ENCODE measurements around the gene PRF1.
"Not testable (repeated sequence)": the region's sequence is repeated elsewhere in the genome, so short reads cannot be mapped to it uniquely, and the experiment has no call there.

DNA sequence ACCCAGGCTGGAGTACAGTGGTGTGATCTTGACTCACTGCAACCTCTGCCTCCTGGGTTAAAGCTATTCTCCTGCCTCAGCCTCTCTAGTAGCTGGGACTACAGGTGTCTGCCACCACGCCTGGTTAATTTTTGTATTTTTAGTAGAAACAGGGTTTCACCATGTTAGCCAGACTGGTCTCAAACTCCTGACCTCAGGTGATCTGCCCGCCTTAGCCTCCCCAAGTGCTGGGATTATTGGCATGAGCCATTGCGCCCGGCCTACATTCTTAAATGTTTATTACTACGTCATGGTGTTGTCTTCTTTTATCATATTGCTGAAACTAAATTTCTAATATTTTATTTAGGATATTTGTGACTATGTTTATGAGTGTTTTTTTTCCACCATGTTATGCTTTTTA, 21.4 kb downstream of the PRF1 start:
- TF ChIP-seq, protein P1, sequence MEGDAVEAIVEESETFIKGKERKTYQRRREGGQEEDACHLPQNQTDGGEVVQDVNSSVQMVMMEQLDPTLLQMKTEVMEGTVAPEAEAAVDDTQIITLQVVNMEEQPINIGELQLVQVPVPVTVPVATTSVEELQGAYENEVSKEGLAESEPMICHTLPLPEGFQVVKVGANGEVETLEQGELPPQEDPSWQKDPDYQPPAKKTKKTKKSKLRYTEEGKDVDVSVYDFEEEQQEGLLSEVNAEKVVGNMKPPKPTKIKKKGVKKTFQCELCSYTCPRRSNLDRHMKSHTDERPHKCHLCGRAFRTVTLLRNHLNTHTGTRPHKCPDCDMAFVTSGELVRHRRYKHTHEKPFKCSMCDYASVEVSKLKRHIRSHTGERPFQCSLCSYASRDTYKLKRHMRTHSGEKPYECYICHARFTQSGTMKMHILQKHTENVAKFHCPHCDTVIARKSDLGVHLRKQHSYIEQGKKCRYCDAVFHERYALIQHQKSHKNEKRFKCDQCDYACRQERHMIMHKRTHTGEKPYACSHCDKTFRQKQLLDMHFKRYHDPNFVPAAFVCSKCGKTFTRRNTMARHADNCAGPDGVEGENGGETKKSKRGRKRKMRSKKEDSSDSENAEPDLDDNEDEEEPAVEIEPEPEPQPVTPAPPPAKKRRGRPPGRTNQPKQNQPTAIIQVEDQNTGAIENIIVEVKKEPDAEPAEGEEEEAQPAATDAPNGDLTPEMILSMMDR (conservative IDR thresholded peaks at IDR 0.05 in 1 of 2, IDR thresholded peaks at IDR 0.05 in 1 of 2; ENCODE audit: low read depth in 1 of 2, low read length in 2 of 2) = not testable (repeated sequence)
- not testable (repeated sequence) for TF ChIP-seq EZH2 (IDR thresholded peaks at IDR 0.05; ENCODE audit: low read length, missing control alignments)
